Measurements from ENCODE around the gene CTNND2.
"Not testable (repeated sequence)": the region's sequence is repeated elsewhere in the genome, so short reads cannot be mapped to it uniquely, and the experiment has no call there.

Gene CTNND2

DNA sequence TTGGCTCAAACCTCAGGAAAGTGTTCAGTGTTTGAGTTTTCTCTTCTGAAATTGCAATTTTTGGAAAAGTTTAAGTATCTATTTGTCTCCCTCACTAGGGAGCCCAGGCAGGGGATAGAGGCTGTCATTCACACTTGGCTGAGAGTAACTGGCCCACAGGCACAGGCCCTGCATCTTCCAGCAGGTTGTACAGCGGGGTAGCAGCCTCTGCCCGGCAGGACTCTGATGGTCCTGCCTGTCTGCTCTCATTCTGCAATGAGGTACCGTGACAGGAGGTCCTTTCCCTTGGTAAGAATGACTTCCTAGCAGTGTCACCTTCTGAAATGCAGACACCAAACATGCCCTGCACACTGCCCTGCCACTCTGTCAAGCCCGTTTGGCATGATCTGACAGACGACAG lies 860.4 kb downstream of the CTNND2 start:
- no peak for DNase-seq (ENCODE audit: low read depth, low spot score)

DNA sequence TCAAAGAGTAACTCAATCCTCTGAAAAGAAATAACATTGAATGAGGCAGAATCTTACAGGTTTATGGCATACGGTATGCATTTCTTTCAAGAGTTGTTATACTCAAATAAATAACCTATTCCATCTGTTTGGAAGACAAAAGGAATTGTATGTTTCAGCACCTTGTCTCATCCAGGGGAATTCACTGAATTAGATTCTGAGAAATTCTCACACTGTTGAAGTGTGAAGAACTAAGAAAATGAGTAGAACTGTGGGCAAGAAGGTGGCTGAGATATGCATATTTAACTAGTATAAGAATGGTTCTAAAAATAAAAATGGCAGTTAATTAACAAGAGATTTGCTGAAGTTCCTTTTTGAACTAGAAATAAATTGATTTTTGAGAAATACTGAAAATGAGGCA lies 863.9 kb downstream of the CTNND2 start:
- DNase-seq (ENCODE audit: low read depth, low spot score) = no peak

DNA sequence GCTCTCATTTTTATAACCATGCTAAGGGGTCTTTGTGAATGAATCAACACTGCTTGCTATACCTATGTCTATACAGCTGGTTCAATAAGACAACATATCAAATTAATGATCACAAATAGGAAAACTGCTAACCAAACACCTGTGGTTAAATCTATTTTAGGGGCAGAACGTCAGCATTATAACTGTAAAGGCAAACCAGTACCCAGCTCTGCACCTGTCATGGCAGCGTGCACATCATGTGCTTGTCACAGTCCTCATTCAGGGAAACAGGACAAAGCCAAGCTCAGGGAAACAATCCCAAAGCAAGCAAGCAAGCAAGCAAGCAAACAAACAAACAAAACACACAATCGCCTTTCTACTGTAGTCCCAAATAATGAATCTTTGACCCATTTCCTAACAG lies 865.5 kb downstream of the CTNND2 start:
- no peak for DNase-seq (ENCODE audit: low read depth, low spot score)

DNA sequence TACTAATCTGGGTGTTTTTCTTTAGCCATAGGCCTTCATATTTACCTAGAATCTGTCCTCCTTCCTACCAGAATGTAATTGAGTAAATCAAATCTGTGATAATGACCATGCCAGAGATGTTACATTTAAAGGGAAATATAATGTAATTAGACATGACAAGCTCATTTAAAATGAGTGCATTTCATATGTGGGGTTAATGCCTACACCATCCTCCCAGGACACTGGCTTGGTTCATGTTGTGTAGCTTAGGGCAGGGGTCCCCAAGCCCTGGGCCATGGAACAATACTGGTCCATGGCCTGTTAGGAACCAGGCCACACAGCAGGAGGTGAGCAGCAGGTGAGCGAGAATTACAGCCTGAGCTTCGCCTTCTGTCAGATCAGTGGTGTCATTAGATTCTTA lies 866.3 kb downstream of the CTNND2 start:
- no peak for DNase-seq (ENCODE audit: low read depth, low spot score)

DNA sequence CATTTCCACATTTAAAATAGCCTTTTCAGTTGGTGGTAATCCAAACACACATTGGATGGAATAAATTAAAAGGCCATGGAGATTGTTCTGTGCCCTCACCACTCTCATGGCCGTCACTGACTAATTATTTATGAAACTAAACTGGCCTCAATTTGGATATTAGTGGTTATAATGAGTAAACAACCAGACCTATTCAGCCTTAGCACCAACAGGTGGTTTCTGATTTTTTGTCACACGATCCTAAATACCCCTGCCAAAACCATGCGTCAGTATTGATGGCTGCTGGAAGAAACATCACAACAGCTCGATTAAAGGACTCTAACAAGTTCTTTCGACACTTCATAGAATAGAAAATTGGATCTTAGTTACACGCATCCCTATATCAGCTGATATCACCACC lies 867.2 kb downstream of the CTNND2 start:
- DNase-seq (ENCODE audit: low read depth, low spot score) = no peak

DNA sequence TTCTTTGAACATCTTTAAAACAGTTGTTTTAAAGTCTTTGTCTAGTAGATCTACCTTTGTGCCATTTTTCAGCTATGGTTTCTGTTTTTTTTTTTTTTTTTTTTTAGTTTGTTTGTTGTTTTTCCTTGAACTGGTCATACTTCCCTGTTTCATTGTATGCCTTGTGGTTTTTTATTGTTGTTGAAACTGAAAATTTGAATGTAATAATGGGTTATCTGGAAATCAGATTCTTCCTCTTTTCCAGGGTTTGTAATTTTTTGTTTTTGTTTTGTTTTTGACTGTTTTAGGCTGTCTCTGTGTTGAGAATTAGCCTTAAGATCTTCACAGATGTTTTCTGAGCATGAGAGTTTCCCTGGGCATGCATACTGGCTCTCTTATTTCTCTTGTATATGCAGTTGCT lies 873.6 kb downstream of the CTNND2 start:
- no peak for DNase-seq (ENCODE audit: low read depth, low spot score)

DNA sequence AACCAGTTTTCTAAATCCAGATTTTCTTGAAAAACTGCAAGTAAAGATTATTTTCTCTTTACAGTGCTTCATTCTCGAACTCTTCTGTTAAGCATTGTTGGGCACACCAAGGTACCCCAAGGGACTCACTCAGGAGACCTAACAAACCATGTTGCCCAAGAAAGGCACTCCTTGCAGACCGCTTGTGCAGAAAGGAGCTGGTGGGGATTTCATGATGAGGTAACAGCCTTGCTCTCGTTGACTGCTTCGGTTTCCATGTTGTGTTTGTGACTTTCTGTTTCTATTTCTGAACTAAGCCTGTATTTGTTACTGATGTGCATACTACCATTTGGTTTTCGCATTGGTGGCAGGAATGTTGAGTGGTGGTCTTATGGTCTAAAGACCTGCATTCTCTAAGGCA lies 876.6 kb downstream of the CTNND2 start:
- no peak for DNase-seq (ENCODE audit: low read depth, low spot score)

DNA sequence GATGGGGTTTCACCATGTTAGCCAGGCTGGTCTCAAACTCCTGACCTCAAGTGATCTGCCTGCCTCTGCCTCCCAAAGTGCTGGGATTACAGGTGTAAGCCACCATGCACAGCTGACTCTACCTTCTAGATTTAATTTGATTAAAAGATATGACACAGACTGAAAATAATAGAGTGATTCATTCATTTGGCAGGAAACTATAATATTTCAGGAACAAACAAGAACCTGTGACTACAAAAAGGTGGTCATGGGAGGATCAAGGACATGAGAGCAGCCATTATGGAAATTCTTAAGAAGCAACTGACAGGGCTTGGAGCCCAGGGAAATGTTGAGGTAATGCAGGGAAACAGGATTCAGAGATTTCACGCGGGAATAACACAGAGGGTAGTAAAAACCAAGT lies 877.7 kb downstream of the CTNND2 start:
- DNase-seq (ENCODE audit: low read depth, low spot score) = no peak

DNA sequence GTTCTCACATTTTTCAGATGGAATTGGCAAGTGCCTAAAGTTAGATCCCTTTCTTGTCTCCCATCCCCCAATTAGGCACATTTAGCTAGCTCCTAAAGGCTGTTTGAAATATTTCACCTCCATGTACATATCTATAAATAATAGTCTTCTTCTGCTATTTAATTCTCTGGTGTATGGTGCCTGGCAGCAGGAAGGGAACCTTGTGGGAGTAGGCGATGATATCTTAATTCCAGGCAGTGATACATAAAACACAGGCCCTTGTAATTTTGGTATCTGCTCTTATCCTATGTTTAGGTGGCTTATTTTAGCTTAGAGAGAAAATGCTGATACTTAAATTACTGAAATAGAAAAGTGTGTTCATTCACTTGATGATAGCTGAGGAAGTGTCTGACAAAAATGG lies 880.3 kb downstream of the CTNND2 start:
- no peak for DNase-seq (ENCODE audit: low read depth, low spot score)

DNA sequence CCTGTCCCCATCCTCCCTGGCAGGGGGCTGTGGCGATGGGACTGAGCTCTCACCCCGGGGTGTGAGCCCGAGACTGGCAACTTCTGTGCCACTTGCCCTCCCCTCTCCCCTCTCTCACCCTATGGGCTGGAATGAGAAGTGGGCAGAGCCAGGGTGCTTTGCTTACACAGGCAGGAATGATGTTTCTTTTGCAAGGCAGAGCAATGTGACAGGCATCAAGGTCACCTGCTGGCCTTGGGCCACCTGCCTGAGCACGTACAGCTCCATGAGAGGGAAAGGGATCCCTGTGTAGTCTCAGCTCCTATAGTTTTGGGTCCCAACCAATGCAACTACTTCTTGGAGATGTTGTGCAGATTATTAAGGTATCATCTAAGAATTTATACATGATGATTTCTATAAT lies 890.5 kb downstream of the CTNND2 start:
- no peak for DNase-seq (ENCODE audit: low read depth, low spot score)

DNA sequence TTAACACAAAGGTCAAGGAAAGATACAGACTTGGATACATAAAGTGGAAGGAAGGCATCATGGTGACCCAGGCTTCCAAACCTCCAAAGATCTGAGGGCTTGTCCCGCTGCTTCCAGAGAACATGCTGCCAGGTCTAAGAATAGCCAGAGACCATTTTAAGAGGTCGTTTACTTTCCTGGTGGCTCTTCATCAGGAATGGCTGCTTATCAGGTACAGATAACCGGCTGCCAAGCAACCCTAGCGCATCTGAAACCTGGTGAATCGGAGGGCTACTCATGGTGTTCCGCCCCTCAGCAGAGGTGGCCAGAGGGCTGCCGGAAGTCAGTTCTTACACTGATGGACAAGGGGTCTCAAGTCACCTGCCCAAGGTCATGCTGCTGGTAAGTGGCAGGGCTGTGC lies 892.0 kb downstream of the CTNND2 start:
- no peak for DNase-seq (ENCODE audit: low read depth, low spot score)

DNA sequence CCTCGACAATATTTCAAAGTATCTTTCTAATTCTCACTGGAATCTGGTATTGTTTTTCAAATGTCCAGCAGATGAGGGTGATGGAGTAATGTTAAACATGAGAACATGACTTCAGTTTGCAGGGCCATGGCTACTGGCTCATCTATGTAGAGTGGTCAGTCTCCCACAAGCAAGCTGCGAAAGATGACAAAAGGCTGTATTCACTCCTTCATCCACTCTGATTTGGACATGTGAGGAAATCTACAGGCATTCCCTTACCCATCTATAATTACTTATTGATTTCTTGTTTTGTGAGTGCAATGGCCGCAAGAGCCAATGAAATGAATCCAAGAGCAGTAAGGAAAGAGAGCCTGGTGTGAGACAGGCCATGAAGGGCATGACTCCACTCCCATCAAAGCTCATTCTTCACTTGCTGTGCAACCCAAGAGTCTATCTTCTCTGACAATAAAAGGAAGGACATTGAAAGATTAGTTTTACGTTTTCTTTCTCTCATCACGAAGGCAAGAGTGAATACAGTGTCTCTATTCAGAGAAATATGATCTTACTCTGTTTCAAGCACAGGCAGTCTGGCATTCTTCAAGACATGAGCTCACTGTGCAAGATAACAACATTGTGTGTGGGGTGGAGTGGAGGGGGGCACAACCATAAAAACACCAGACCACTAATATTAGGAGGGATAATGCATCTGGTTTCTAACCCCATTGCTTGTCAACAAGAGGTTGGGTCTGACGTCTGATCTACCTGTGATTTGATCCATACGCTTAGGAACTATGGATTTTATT lies 893.6 kb downstream of the CTNND2 start:
- no peak for DNase-seq (ENCODE audit: low read depth, low spot score)

DNA sequence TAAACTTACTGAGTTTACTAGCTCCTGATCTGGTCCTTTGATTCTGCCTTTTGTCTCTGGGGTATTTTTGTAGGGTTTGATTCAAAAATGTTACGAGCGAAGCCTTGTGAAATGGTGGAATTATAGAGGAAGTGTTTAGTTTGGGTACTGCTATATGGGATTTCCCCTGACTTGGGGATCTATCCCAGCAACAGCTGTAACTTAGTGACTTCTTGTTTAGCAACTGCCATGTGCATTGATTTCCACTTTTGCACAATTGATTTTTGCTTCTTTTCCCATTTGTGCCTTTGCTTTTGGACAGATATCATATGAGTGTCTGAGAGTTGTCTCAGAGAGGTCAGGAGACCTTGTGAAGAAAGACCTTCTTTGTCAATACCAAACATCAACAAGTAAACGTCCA lies 894.7 kb downstream of the CTNND2 start:
- no peak for DNase-seq (ENCODE audit: low read depth, low spot score)

DNA sequence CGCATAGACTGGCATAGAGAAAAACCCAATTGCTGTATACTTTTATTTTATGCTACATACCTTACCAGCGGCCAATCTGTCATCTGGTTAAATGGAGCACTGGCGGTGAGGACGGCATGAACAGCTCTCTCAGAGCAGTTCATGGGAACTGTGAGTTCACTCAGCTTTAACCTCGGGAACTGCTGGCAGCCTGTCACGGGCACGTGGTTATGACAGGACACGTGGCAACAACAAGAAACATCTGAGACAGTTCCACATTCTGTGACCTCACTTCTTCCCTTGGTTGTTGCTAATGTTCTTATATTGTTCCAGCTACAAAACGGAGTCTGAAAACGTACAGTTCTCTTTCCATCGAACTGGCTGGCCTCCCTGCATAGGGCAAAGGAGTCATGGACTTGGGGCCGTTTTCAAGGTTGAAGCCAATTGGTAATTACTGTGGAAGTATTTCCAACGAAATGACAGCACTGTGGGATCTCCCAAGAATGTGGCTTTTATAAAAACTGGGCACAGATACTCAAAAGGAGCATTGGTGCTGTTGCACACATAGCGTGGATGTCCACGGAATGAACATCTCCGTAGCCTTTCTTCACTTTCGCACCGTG lies 896.9 kb downstream of the CTNND2 start:
- no peak for DNase-seq (ENCODE audit: low read depth, low spot score)

DNA sequence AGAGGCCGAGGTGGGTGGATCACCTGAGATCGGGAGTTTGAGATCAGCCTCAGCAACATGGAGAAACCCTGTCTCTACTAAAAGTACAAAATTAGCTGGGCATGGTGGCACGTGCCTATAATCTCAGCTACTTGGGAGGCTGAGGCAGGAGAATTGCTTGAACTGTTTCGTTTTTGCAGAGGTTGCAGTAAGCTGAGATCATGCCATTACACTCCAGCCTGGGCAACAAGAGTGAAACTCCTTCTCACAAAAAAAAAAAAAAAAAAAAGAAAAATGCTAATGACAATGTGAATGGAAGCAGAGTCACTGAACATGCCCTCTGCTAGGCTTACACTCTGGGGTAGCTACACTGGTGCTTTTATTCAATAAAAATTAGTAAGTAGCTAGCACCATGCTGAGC lies 899.7 kb downstream of the CTNND2 start:
- not testable (repeated sequence) for DNase-seq (ENCODE audit: low read depth, low spot score)

DNA sequence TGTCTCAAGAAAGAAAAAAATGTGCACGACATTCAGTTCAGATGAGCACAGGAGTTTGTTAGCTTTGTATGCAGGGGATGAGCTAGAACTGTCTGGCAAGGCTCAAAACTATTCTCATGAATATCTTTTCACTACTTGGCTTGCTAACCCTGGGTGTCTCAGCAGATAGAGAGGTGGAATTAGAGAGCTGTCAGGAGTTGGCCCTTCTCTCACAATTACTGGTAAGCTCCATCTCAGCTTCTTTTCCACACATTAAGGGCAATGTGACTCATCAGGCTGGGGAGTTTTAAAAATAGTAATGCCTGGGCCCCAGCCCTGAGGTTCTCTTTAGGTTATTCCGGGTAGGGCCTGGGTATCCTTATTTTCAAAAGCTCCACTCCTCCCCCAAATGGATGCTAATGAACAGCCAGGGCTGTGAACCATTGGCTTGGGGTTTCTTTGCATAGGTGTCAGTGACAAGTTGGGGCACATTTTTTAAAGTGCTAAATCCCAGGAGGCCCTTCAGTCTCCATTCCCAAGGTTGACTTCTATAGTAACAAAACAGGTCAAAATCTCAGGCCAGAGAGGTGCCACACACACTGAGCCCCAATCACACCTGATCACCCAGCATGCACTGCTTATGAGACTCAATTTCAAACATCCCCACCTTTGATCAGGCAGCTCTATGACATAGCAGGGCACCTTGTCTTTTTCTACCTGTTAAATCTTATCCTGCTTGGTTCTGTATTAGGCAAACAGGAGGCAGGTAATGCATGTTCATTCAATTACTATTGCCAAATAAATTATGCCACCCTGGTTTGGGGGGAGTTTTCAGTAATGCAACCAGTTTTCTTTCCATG lies 903.5 kb downstream of the CTNND2 start:
- no peak for DNase-seq (ENCODE audit: low read depth, low spot score)

DNA sequence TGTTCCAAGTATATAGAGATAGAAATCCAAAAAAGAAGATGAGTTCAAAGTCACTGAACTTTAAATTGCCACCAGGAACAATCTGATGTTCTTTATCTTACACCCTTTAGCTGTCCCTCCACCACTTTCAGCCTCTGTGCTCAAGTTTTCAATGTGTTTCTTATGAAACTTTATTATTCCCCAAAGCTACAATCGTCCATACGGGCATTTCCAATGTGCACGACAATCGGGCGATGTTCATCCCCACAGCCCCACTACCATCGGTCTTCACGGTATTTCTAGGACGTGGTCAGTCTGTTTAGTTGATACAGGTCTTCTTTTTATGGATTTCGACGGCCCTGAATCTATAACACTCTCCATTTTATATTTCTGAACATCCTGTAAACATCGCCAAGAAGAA lies 904.5 kb downstream of the CTNND2 start:
- no peak for DNase-seq (ENCODE audit: low read depth, low spot score)

DNA sequence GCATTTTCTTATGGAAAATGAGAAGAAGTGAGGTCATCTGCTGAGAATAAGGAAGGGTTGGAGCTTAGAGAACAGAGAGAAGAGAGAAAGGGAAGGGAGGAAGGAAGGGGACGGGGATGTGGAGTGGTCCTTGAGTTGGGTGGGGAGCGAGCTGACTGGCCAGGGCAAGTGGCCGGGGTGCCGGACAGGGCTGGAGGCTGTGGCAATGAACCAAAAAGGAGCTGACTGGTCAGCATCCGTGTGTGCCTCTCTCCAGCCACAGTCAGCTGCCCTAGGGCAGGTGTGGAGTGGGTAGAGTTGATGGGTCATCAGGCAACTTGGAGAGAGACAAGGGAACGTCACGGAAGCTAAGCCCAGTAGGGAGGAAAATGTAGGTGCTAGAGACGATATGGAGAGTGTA lies 908.4 kb downstream of the CTNND2 start:
- no peak for DNase-seq (ENCODE audit: low read depth, low spot score)

DNA sequence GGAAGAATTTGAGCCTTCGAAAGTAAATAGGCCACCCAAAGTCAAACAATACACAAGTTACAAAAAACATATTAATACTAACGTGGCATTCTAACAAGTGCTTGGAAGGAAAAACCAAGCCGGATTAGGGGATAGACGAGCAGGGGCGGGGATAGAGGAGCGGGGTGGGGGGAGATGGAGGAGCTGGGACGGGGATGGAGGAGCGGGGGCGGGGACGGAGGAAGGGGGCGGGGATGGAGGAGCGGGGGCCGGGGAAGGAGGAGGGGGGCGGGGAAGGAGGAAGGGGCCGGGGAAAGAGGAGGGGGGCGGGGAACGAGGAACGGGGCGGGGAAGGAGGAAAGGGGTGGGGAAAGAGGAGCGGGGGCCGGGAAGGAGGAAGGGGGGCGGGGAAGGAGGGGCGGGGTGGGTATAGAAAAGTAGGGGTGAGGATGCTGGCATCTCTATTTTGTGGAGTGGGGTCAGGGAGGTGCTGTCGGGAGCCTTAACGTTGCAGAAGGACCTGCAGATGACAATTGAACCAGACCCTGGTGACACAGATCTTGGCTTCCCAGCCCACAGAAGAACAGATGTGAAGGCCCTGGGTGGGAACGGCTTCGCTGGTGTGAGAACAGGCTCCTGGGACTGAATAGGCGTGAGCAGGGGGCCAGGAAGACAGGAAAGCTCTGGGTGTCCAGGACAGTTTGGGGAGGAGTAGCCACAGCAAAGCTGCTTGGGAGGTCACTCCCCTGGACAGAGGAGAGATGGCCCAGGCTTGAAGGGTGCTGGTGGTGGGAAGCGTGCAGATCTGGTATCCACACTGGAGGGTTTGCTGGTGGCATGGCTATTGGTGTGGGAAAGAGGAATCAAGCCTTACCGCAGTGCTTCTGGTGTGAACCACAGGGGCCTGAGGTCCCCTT lies 909.9 kb downstream of the CTNND2 start:
- DNase-seq (ENCODE audit: low read depth, low spot score) = no peak

DNA sequence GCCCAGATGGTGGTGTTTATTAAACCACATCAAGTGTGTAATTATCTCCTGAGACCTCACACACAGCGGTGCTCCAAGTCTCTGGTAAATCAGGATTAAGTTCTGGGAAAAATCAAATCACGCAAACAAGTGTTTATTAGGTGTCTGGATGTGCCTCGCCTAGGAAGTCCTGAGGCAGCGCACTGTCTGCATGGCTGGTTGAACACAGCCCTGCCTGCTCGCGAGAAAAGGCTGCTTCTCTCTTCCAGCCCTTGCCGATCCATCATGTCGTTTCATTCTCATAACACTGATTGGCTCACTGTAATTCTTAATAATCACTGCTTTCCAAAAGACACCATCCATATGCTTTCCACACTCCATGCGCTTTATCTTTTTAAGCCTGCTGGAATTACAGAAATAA lies 913.6 kb downstream of the CTNND2 start:
- DNase-seq (ENCODE audit: low read depth, low spot score) = no peak

DNA sequence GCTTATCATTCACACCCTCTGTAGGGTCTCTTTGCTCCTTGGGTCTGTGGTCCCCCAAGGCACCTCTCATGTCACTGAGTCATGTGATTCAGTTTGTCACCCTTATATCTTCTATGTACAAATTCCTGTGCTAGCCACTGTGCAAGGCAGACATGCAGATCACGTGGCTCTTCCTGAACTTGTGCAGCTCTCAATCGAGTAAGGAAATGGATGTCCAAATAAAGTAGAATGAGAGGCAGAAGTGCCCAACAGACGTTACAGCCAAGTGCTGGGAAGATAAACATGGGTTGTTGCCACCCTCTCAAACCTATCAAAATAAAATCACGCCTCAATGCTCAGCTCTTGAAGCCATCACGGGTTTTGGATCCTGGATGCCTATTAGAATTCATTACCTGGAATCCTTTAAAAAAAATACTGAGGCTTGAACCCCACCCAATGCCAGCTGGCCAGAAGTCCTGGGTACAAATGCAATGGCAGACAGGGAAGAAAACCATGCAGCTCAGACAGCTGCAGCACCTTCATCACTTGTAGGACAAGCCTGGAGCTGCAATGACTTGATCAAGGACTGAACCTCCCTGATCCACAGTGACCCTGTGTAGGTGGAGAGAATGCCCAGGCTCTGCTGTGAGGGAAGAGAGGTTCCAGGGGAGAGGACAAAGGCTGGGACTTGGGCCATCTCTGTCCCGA lies 914.5 kb downstream of the CTNND2 start:
- no peak for DNase-seq (ENCODE audit: low read depth, low spot score)
